Pancreas (tissue), 10 donors: ENCODE measurements around the gene NET1. TPM values are rescaled to one million over a fixed set of nuclear protein-coding genes. Genes with fewer than 3 reads are reported as not detected.

ENCODE experiments used
- ATAC-seq, 4 donors: fragments of 200-7000 bp; cut with Tn5 transposase; one replicate each; pipeline versions ENCODE4 v1.8.0 to v1.9.1; 2020; ENCODE audit warnings: mild to moderate bottlenecking in 4 of 4, moderate library complexity in 4 of 4
- DNase-seq, 6 donors: peaks; one replicate each; pipeline ENCODE4 v3.0.0-alpha.2; 2020
- FAIRE-seq: peaks from 2 replicates; lab custom pipeline; 2012; peaks lifted over from hg19 to GRCh38; lab: Jason Lieb, UNC
- H3K27ac ChIP-seq, 4 donors: fragments of 200-600 bp; sonication (generic); 1 replicate in 3 of 4; 2 replicates in 1 of 4; pipeline versions ENCODE4 v1.5.0 to v1.8.0; 2020
- H3K27me3 ChIP-seq, 4 donors: fragments of 200-600 bp; one replicate each; pipeline ENCODE4 v1.8.0; 2021
- H3K36me3 ChIP-seq, 3 donors: fragments of 200-600 bp; sonication (generic) in 1 of 3; one replicate each; pipeline versions ENCODE4 v1.5.0 to v1.8.0; 2020 to 2021
- H3K4me1 ChIP-seq, 3 donors: fragments of 200-600 bp; one replicate each; pipeline ENCODE4 v1.8.0; 2021
- H3K4me3 ChIP-seq, 4 donors: fragments of 200-600 bp; sonication (generic) in 2 of 4; one replicate each; pipeline versions ENCODE4 v1.5.0 to v1.8.0; 2020 to 2021
- H3K9me3 ChIP-seq, 4 donors: fragments of 200-600 bp; one replicate each; pipeline ENCODE4 v1.8.0; 2021
- CTCF ChIP-seq, 4 donors: fragments of 200-600 bp; sonication (generic) in 3 of 4; IDR thresholded peaks; one replicate each; pipeline versions ENCODE4 v1.5.0 to v1.8.0; 2021; ENCODE audit warnings: antibody characterized with exemption in 4 of 4
- WGBS, 2 donors: extraction: QIAGEN DNeasy Blood & Tissue Kit; methylation state at CpG; one replicate each; pipeline ENCODE4 v1.1.7; 2013; 5-methylcytosine and 5-hydroxymethylcytosine counted together
- intact Hi-C, 3 donors: fragments of 100-400 bp; cut with DNase I; formaldehyde crosslinking; loops; one replicate each; pipeline versions ENCODE4 v1.11.1 to v1.14.2; 2022
- polyA plus RNA-seq, 2 donors: library from polyadenylated mRNA; stranded (reverse); fragments of 200-250 nt; gene quantifications; one replicate each; pipeline ENCODE4 v1.2.3, GENCODE V29; 2013
- total RNA-seq, 6 donors: library from RNA; stranded (reverse); fragmentation: NEBNext Ultra II Directional in 4 of 6; extraction: Animal tissue kit (Norgen Biotek cat#: 25700) in 4 of 6; gene quantifications; one replicate each; pipeline versions ENCODE4 v1.2.1 to v1.2.4, GENCODE V29; 2021 to 2023
- donor health status: healthy with polysubstance abuse.
- donor health status: DM: no; HTN: no; CAD: no; lungs with moderate emphysema.
- donor health status: DM: no; HTN: no; CAD: no.
- donor health status: control.
- donor health status: control.
- donor health status: Bipolar disorder and iron deficiency.
- donor health status: DM: yes; HTN: yes; CAD: no.
- donor health status: DM: no; HTN: no; CAD: no.
- donor health status: DM: no; HTN: no; CAD: no.
- donor health status: DM: yes; HTN: yes; CAD: no.

NET1 gene
- total and polyA plus RNA-seq, 8 donors: 13.0 to 68.0 (median 37.0) TPM

DNA sequence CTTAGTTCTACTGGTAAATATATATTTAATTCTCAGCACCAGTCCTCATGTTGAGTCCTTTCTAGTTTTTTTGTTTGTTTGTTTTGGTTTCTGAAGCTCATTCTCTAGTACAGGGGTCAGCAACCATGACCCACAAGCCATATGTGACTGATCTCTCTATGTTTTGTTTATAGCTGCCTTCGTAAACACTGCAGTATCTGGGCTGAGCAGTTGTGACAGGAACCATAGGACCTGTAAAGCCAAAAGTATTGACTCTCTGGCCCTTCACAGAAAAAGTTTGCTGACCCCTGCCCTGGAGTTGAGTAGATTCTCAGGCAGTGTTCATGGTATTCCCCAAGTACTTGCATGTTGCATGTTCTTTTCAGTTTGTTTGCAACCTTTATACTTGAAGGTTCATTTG is 20.8 kb downstream of the NET1 start:
- intact Hi-C loops: no loop called here
- DNase-seq (no peak), FAIRE-seq (no peak), ATAC-seq (peak in 2 of 4 donors; percentile 14 to 23)
- no peak for TF ChIP-seq CTCF (IDR thresholded peaks at IDR 0.05)
- WGBS, 2 donors: 48 to 63% methylated on average over 1 of the region's 1 CpG
- peaks cover 11 to 14% (median 13%) of the 10 kb centered on the region in 3 donors for H3K4me1 ChIP-seq
- no peaks in the 10 kb centered on the region for H3K27me3 ChIP-seq
- H3K4me3 ChIP-seq: no peak overlapping the region
- H3K27ac ChIP-seq: no peak overlapping the region
- H3K9me3 ChIP-seq: no peaks in the 10 kb centered on the region
- no peaks in the 10 kb centered on the region for H3K36me3 ChIP-seq

- intact Hi-C loops: no loop called here
- H3K4me1 ChIP-seq: peaks cover 11 to 14% (median 13%) of the 10 kb centered on the region in 3 donors
- WGBS, 2 donors: 35 to 43% methylated on average over 3 of the region's 3 CpGs
- no peaks in the 10 kb centered on the region for H3K9me3 ChIP-seq
- no peak overlapping the region for H3K4me3 ChIP-seq
- DNase-seq: no peak
- peak; percentile 66 to 91 (median 86) for ATAC-seq
- no peaks in the 10 kb centered on the region for H3K27me3 ChIP-seq
- peak in 3 of 4 donors; percentile 37 to 57 (median 38) for TF ChIP-seq CTCF (IDR thresholded peaks at IDR 0.05)
- peak; percentile 68 for FAIRE-seq
- H3K36me3 ChIP-seq: no peaks in the 10 kb centered on the region
- H3K27ac ChIP-seq: no peak overlapping the region
Measured at GRCh38 chr10:5434017-5434753, 21.8 kb downstream of the NET1 start.

- intact Hi-C loops: no loop called here
- WGBS, 2 donors: 74 to 76% methylated on average over 3 of the region's 3 CpGs
Measured at GRCh38 chr10:5435328-5435727, 23.0 kb downstream of the NET1 start.

GRCh38 chr10:5440206-5440605 is 27.8 kb downstream of the NET1 start:
- TF ChIP-seq CTCF (IDR thresholded peaks at IDR 0.05): no peak
- intact Hi-C loops: loop anchor here in 2 of 3 donors (5.0 kb wide), 2 partner anchors 177 to 182 kb away; no protein-coding TSS in a partner anchor
- no peak for ATAC-seq
- H3K9me3 ChIP-seq: no peaks in the 10 kb centered on the region
- H3K27ac ChIP-seq: no peak overlapping the region
- no peak for FAIRE-seq
- H3K27me3 ChIP-seq: no peaks in the 10 kb centered on the region
- peaks cover 13 to 16% (median 13%) of the 10 kb centered on the region in 3 donors for H3K4me1 ChIP-seq
- 80 to 88% methylated on average over 2 of the region's 2 CpGs for WGBS, 2 donors
- H3K4me3 ChIP-seq: no peak overlapping the region
- DNase-seq: no peak
- H3K36me3 ChIP-seq: no peaks in the 10 kb centered on the region

More at GRCh38 chr10:5435328-5435727, 23.0 kb downstream of the NET1 start:
- no peak for FAIRE-seq
- Histone ChIP-seq H3K9me3 (no peaks in the 10 kb centered on the region), H3K27me3 (no peaks in the 10 kb centered on the region), H3K4me3 (no peak overlapping the region), H3K27ac (no peak overlapping the region), H3K36me3 (no peaks in the 10 kb centered on the region), H3K4me1 (peaks cover 11 to 14% (median 13%) of the 10 kb centered on the region in 3 donors)
- DNase-seq: no peak
- ATAC-seq: no peak
- no peak for TF ChIP-seq CTCF (IDR thresholded peaks at IDR 0.05)

- no peaks in the 10 kb centered on the region for H3K36me3 ChIP-seq
- no peak overlapping the region for H3K27ac ChIP-seq
- intact Hi-C loops: loop anchor here in 2 of 3 donors (5.0 kb wide), 2 partner anchors 176 to 181 kb away; no protein-coding TSS in a partner anchor
- DNase-seq: no peak
- FAIRE-seq: no peak
- peaks cover 18 to 25% (median 22%) of the 10 kb centered on the region in 3 donors for H3K4me1 ChIP-seq
- no peaks in the 10 kb centered on the region for H3K9me3 ChIP-seq
- WGBS, 2 donors: 80 to 85% methylated on average over 4 of the region's 4 CpGs
- H3K27me3 ChIP-seq: no peaks in the 10 kb centered on the region
- no peak overlapping the region for H3K4me3 ChIP-seq
- no peak for ATAC-seq
- no peak for TF ChIP-seq CTCF (IDR thresholded peaks at IDR 0.05)
Measured at GRCh38 chr10:5441106-5441505, 28.7 kb downstream of the NET1 start.
